Astrocyte (in vitro differentiated cells and primary cell): Measurements from ENCODE around the gene NENF.

Source experiments
- EZH2 ChIP-seq: IDR thresholded peaks from 2 replicates; pipeline ENCODE4 v1.6.1; 2012; ENCODE audit warnings: mild to moderate bottlenecking, low read length, inconsistent platforms; ENCODE audit not compliant: insufficient read depth
- TF ChIP-seq, protein P1 (sequence below): IDR thresholded peaks from 2 replicates; pipeline ENCODE4 v1.5.1; 2011; ENCODE audit warnings: low read depth, mild to moderate bottlenecking, inconsistent platforms, low read length, moderate library complexity; ENCODE audit not compliant: insufficient read depth

DNA sequence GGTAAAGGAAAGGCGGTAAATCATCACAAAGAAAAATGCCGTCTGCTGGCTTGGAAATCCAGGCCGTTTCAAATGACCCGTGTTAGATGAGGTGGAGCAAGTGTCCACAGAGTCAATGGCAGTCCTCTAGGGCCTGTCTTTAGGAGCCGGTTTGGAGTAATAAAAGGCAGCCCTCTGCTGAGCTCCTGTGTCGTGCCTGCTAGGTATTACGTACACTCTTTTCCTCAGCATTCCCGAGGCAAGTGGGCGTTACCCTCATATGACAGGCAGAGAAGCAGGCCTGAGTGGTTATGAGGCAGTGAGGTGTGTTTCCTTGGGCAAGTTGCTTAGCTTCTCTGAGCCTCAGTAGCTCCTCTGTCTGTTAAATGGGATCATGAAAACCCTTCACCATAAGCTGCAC lies 7.7 kb downstream of the NENF start:
- TF ChIP-seq, protein P1, sequence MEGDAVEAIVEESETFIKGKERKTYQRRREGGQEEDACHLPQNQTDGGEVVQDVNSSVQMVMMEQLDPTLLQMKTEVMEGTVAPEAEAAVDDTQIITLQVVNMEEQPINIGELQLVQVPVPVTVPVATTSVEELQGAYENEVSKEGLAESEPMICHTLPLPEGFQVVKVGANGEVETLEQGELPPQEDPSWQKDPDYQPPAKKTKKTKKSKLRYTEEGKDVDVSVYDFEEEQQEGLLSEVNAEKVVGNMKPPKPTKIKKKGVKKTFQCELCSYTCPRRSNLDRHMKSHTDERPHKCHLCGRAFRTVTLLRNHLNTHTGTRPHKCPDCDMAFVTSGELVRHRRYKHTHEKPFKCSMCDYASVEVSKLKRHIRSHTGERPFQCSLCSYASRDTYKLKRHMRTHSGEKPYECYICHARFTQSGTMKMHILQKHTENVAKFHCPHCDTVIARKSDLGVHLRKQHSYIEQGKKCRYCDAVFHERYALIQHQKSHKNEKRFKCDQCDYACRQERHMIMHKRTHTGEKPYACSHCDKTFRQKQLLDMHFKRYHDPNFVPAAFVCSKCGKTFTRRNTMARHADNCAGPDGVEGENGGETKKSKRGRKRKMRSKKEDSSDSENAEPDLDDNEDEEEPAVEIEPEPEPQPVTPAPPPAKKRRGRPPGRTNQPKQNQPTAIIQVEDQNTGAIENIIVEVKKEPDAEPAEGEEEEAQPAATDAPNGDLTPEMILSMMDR = no peak
- TF ChIP-seq EZH2 = no peak
